SK-N-SH (cell line): ENCODE data around the gene PRDX1. TPM values are rescaled to one million over a fixed set of nuclear protein-coding genes. Genes with fewer than 3 reads are reported as not detected.

Experiments
- CTCF ChIA-PET: fragments of 300-600, 350-600 bp; formaldehyde crosslinking; extraction: SDS; loops from one replicate; lab custom pipeline; 2021; lab: Yijun Ruan, JAX
- POLR2A ChIA-PET: fragments of 350-600 bp; sonication (Branson Sonifier 250); formaldehyde crosslinking; extraction: SDS; loops from one replicate; lab custom pipeline; 2020; ENCODE audit warnings: antibody characterized with exemption, inconsistent platforms; lab: Yijun Ruan, JAX
- DNase-seq: peaks from one replicate; pipeline ENCODE4 v3.0.0; 2012
- H2AFZ ChIP-seq: fragments of 200-600 bp; sonication (generic); 2 replicates; pipeline ENCODE4 v1.8.1; 2016; ENCODE audit warnings: antibody characterized with exemption, mild to moderate bottlenecking, low read depth
- H3F3A ChIP-seq: fragments of 200-600 bp; sonication (generic); replicated peaks from 2 replicates; pipeline ENCODE3; 2016; ENCODE audit warnings: antibody characterized with exemption, mild to moderate bottlenecking; ENCODE audit not compliant: insufficient read depth
- H3K27ac ChIP-seq, 2 experiments: fragments of 200-500 bp in 1 of 2; fragments of 200-600 bp in 1 of 2; sonication (Bioruptor generic) in 1 of 2; sonication (generic), shearing (Covaris generic) in 1 of 2; 2 replicates each; pipeline versions ENCODE4 v1.5.1 to v1.6.1; 2014 to 2016; ENCODE audit warnings: low read depth in 2 of 2, inconsistent platforms in 1 of 2, low read length in 1 of 2, mild to moderate bottlenecking in 1 of 2, mixed read lengths in 1 of 2
- H3K27me3 ChIP-seq: fragments of 200-600 bp; sonication (generic), shearing (Covaris generic); 2 replicates; pipeline ENCODE4 v1.6.1; 2016; ENCODE audit warnings: mixed run types; ENCODE audit not compliant: insufficient read depth
- H3K36me3 ChIP-seq, 2 experiments: fragments of 200-500 bp in 1 of 2; fragments of 200-600 bp in 1 of 2; sonication (Bioruptor generic) in 1 of 2; sonication (generic) in 1 of 2; replicated peaks in 1 of 2; 2 replicates each; pipeline versions ENCODE3 to v1.5.1; 2014 to 2016; ENCODE audit warnings: low read length in 1 of 2, mild to moderate bottlenecking in 1 of 2; ENCODE audit not compliant: insufficient read depth in 2 of 2, control insufficient read depth in 1 of 2
- H3K4me1 ChIP-seq, 2 experiments: fragments of 200-500 bp in 1 of 2; fragments of 200-600 bp in 1 of 2; sonication (Bioruptor generic) in 1 of 2; sonication (generic), shearing (Covaris generic) in 1 of 2; 2 replicates each; pipeline versions ENCODE4 v1.5.1 to v1.6.1; 2014 to 2016; ENCODE audit warnings: low read depth in 1 of 2, low read length in 1 of 2, mixed run types in 1 of 2; ENCODE audit not compliant: insufficient read depth in 2 of 2, control insufficient read depth in 1 of 2
- H3K4me2 ChIP-seq: fragments of 200-600 bp; sonication (generic), shearing (Covaris generic); 2 replicates; pipeline ENCODE4 v1.6.1; 2017; ENCODE audit warnings: mixed run types
- H3K4me3 ChIP-seq, 2 experiments: fragments of 200-500 bp in 1 of 2; fragments of 200-600 bp in 1 of 2; sonication (Bioruptor generic) in 1 of 2; sonication (generic), shearing (Covaris generic) in 1 of 2; 2 replicates each; pipeline versions ENCODE4 v1.5.1 to v1.8.1; 2014 to 2016; ENCODE audit warnings: low read depth in 2 of 2, inconsistent platforms in 1 of 2, low read length in 1 of 2, mild to moderate bottlenecking in 1 of 2, mixed read lengths in 1 of 2, moderate library complexity in 1 of 2
- H3K79me2 ChIP-seq: fragments of 200-600 bp; sonication (generic); 2 replicates; pipeline ENCODE4 v1.8.1; 2017; ENCODE audit warnings: mild to moderate bottlenecking; ENCODE audit not compliant: insufficient read depth
- H3K9ac ChIP-seq: fragments of 200-600 bp; sonication (generic); 2 replicates; pipeline ENCODE4 v1.6.1; 2017; ENCODE audit warnings: mixed run types
- H3K9me2 ChIP-seq: fragments of 200-600 bp; sonication (generic); 2 replicates; pipeline ENCODE4 v1.6.1; 2017; ENCODE audit warnings: mixed run types
- H3K9me3 ChIP-seq: fragments of 200-600 bp; sonication (generic); 2 replicates; pipeline ENCODE4 v1.6.1; 2017; ENCODE audit warnings: mixed run types, mild to moderate bottlenecking, moderate library complexity
- H4K20me1 ChIP-seq: fragments of 200-600 bp; sonication (generic); 2 replicates; pipeline ENCODE4 v1.6.1; 2017; ENCODE audit warnings: mild to moderate bottlenecking, mixed run types; ENCODE audit not compliant: insufficient read depth
- CHD2 ChIP-seq: fragments of 150-350 bp; IDR thresholded peaks from 2 replicates; pipeline ENCODE4 v1.6.1; 2018; ENCODE audit warnings: low read length; ENCODE audit not compliant: partially characterized antibody
- CTCF ChIP-seq: fragments of 200-600 bp; sonication (generic); IDR thresholded peaks from 2 replicates; pipeline ENCODE4 v1.6.1; 2017; ENCODE audit warnings: antibody characterized with exemption, mild to moderate bottlenecking, moderate library complexity
- EP300 ChIP-seq, 2 experiments: IDR thresholded peaks; 2 replicates each; pipeline versions ENCODE4 v1.4.0 to v1.6.1; 2012; ENCODE audit warnings: borderline replicate concordance in 1 of 2, low read depth in 1 of 2, low read length in 1 of 2
- FOXJ3 ChIP-seq: sonication (generic); formaldehyde crosslinking; IDR thresholded peaks from 2 replicates; pipeline ENCODE4 v1.5.1; 2020; ENCODE audit warnings: mild to moderate bottlenecking, missing genetic modification reagents
- GATA2 ChIP-seq: sonication (generic); formaldehyde crosslinking; IDR thresholded peaks from 2 replicates; pipeline ENCODE4 v1.5.0; 2020; ENCODE audit warnings: mild to moderate bottlenecking, missing genetic modification reagents
- POLR2AphosphoS5 ChIP-seq: IDR thresholded peaks from 2 replicates; pipeline ENCODE4 v1.6.1; 2012; ENCODE audit warnings: low read depth, low read length
- YY1 ChIP-seq: IDR thresholded peaks from 2 replicates; pipeline ENCODE4 v1.4.0; 2012; ENCODE audit warnings: low read depth, mild to moderate bottlenecking
- WGBS: methylation state at CpG from one replicate; pipeline ENCODE4 v1.1.6; 2017; ENCODE audit warnings: low lambda C conversion rate; 5-methylcytosine and 5-hydroxymethylcytosine counted together
- polyA plus RNA-seq, 3 experiments: library from polyadenylated mRNA; depleted of rRNA; stranded (reverse); fragments of >200 nt; gene quantifications; 2 replicates each; pipeline ENCODE4 v1.2.3, GENCODE V29; 2012
- TF ChIP-seq, protein P1 (sequence below): IDR thresholded peaks from 2 replicates; pipeline ENCODE4 v1.6.1; 2012; ENCODE audit warnings: mild to moderate bottlenecking, low read depth, low read length, moderate library complexity

Gene PRDX1
- polyA plus RNA-seq, 1 of the 3 experiments (the other 2 are of a cell fraction) = 467 TPM

DNA sequence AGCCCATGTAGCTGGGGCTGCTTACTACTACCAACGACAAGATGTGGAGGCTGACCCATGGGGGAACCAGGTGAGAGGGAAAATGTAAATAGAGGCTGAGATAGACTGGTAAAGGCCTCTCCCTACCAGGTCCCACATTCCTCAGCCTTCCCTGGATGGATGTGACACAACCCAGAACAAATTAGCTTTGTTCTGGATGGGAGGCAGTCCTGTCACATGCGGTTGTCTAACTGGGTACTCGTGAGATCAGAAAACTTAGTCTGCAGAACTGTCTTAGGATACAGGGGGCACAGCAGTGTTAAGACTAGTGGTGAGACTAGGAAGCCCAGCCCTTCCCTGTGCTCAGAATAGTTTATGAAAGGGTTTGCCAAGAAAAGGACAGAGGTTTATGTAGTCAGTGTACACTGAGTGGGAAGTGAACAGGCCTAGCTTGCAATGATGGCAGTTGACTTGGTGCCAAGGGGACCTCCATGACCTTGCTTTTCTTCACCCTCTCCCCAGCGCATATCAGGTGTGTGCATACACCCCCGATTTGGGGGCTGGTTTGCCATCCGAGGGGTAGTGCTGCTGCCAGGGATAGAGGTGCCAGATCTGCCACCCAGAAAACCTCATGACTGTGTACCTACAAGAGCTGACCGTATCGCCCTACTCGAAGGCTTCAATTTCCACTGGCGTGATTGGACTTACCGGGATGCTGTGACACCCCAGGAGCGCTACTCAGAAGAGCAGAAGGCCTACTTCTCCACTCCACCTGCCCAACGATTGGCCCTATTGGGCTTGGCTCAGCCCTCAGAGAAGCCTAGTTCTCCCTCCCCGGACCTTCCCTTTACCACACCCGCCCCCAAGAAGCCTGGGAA is 13.2 kb downstream of the PRDX1 start:
- 89% methylated on average over 9 of the region's 15 CpGs for WGBS
- no peaks in the 10 kb centered on the region for H3K9me3 ChIP-seq
- H3K4me1 ChIP-seq = no peaks in the 10 kb centered on the region
- 0 out of 2 replicates have a peak, but pooled peaks cover 3% of the 10 kb centered on the region for H4K20me1 ChIP-seq
- peaks cover 24% of the 10 kb centered on the region for H3F3A ChIP-seq
- H3K27ac ChIP-seq = no peak overlapping the region
- H3K9me2 ChIP-seq = no peaks in the 10 kb centered on the region
- TF ChIP-seq CTCF = peak; percentile 12; the same call in 1 of the 2 replicates
- no peak for TF ChIP-seq EP300 (IDR thresholded peaks at IDR 0.05; ENCODE audit: borderline replicate concordance in 1 of 2, low read depth in 1 of 2, low read length in 1 of 2)
- TF ChIP-seq, protein P1, sequence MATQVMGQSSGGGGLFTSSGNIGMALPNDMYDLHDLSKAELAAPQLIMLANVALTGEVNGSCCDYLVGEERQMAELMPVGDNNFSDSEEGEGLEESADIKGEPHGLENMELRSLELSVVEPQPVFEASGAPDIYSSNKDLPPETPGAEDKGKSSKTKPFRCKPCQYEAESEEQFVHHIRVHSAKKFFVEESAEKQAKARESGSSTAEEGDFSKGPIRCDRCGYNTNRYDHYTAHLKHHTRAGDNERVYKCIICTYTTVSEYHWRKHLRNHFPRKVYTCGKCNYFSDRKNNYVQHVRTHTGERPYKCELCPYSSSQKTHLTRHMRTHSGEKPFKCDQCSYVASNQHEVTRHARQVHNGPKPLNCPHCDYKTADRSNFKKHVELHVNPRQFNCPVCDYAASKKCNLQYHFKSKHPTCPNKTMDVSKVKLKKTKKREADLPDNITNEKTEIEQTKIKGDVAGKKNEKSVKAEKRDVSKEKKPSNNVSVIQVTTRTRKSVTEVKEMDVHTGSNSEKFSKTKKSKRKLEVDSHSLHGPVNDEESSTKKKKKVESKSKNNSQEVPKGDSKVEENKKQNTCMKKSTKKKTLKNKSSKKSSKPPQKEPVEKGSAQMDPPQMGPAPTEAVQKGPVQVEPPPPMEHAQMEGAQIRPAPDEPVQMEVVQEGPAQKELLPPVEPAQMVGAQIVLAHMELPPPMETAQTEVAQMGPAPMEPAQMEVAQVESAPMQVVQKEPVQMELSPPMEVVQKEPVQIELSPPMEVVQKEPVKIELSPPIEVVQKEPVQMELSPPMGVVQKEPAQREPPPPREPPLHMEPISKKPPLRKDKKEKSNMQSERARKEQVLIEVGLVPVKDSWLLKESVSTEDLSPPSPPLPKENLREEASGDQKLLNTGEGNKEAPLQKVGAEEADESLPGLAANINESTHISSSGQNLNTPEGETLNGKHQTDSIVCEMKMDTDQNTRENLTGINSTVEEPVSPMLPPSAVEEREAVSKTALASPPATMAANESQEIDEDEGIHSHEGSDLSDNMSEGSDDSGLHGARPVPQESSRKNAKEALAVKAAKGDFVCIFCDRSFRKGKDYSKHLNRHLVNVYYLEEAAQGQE = no peak
- no peak for TF ChIP-seq GATA2 (CRISPR knock-in tag)
- TF ChIP-seq POLR2AphosphoS5 = peak; percentile 35; the same call in 1 of the 2 replicates
- no peak for TF ChIP-seq FOXJ3 (CRISPR knock-in tag)
- no peak for TF ChIP-seq YY1
- TF ChIP-seq, all 33 proteins: peak for 2
- POLR2A ChIA-PET = interaction anchor here (0.7 to 1.6 kb wide), 2 partner anchors 13 to 15 kb away, joined by 3 to 9 read pairs; partner anchors contain the start of gene PRDX1
- H3K36me3 ChIP-seq = peaks cover 41 to 44% of the 10 kb centered on the region in 2 experiments
- H3K4me2 ChIP-seq = no peak overlapping the region
- H2AFZ ChIP-seq = no peak overlapping the region
- H3K9ac ChIP-seq = no peak overlapping the region
- CTCF ChIA-PET = interaction anchor here (1.3 to 8.4 kb wide), 3 partner anchors 42 to 148 kb away, joined by 3 to 164 read pairs (median 3); partner anchors contain the start of gene AKR1A1
- H3K27me3 ChIP-seq = no peaks in the 10 kb centered on the region
- no peak for DNase-seq
- H3K4me3 ChIP-seq = no peak overlapping the region
- peaks cover 4% of the 10 kb centered on the region; the same call in 1 of the 2 replicates for H3K79me2 ChIP-seq

DNA sequence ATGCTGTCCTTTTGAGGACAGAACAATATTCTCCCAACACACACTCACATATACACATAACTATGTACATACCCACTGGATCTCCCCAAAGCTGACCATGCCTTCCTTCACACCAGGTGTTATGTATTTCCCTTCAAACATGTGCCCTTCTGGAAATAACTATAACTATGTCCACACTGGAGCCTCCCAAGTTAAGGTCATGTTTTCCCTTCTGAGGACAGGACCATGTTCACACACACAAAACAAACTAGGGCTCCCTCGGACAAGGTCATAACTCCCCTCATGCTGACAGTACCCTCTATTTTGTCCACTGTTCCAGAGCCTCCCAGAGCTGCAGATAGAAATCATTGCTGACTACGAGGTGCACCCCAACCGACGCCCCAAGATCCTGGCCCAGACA is 13.8 kb downstream of the PRDX1 start:
- Histone ChIP-seq H2AFZ (no peak overlapping the region), H3F3A (peaks cover 18% of the 10 kb centered on the region), H3K9me3 (no peaks in the 10 kb centered on the region), H3K27me3 (no peaks in the 10 kb centered on the region), H4K20me1 (0 out of 2 replicates have a peak, but pooled peaks cover 3% of the 10 kb centered on the region), H3K4me2 (no peak overlapping the region), H3K9ac (no peak overlapping the region), H3K4me3 (no peak overlapping the region), H3K36me3 (peaks cover 35 to 37% of the 10 kb centered on the region in 2 experiments), H3K9me2 (no peaks in the 10 kb centered on the region), H3K79me2 (peaks cover 4% of the 10 kb centered on the region; the same call in 1 of the 2 replicates), H3K4me1 (no peaks in the 10 kb centered on the region), H3K27ac (no peak overlapping the region)
- WGBS = 91% methylated on average over 4 of the region's 4 CpGs
- CTCF ChIA-PET = interaction anchor here (1.3 to 8.4 kb wide), 3 partner anchors 43 to 148 kb away, joined by 3 to 164 read pairs (median 3); partner anchors contain the start of gene AKR1A1
- no peak for DNase-seq
- TF ChIP-seq YY1 (no peak), CHD2 (no peak)
- POLR2A ChIA-PET = interaction anchor here (0.7 to 1.6 kb wide), 2 partner anchors 14 to 15 kb away, joined by 3 to 9 read pairs; partner anchors contain the start of gene PRDX1
